Amniotic epithelial cell (primary cell): Measurements from ENCODE around the gene TEKT2.

Experiments used
- DNase-seq: peaks from one replicate; pipeline ENCODE4 v3.0.0-alpha.2; 2010; ENCODE audit warnings: low read depth

The TEKT2 gene

DNA sequence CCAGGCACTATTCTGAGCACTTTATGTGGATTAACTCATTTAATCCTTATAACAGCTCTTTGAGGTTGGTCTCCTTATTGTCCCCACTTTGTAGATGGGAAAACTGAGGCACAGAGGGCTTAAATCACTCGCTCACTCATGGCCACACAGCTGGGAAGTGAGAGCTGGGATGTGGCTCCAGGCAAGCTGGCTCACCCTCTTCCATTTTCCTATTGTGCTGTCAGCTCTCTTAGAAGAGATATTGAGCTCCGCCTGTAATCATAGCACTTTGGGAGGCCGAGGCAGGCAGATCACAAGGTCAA lies 45.0 kb downstream of the TEKT2 start:
- DNase-seq, result no peak

DNA sequence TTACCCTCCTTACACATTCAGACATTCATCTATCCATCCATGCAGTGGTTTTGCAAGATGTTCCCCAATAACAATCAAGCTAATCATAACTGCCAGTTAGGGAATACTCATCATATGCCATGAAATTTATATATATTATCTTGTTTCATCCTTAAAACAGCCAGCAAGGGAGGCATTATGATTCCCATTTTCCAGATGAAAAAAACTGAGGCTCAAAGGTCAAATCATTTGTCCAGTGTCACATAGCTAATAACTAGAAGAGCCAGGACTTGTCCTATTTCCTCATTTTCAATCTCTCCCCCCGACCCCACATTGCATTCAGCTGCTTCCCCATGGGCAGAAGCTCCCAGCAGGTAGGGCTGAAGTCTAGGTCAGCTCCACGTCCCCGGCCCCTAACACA lies 48.1 kb downstream of the TEKT2 start:
- no peak for DNase-seq

DNA sequence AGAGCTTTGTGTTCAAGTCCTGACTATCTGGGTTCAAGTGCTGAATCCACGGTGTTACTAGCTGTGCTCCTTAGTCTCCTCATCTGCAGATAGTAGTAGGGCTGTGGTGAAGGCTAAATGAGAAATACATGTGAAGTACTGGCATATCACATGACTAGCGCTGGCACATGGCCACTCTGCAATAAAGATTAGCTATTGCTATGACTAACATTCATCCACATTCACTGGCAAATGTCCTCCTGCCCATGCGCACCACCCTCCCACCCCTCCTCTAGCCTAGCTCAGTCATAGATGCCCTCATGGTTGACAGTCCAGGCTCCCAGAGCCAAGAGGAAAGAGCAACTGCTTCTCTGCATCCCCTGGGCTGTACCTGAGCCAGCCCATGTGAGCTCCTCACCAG lies 49.6 kb downstream of the TEKT2 start:
- DNase-seq, result peak; percentile 98

- no peak for DNase-seq
Observed at GRCh38 chr1:36134031-36134430, 50.1 kb downstream of the TEKT2 start.

GRCh38 chr1:36134505-36135329 lies 50.8 kb downstream of the TEKT2 start:
- peak; percentile 38 for DNase-seq

DNA sequence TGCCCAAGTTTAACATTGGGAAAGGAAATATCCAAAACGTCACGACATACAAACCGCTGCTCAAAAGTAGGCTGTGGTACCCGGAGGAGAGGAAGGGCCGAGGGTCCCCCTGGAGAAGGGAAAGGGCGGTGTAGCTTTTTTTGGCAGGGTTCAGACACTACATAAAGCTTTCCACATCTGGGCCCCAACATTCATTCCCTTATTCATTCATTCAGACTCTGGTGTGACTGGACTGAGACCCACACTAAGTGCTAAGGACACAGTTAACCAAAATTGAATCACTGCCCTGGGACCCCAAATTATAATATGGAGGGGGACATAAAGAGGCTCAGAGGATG lies 51.4 kb downstream of the TEKT2 start:
- DNase-seq, result no peak

DNA sequence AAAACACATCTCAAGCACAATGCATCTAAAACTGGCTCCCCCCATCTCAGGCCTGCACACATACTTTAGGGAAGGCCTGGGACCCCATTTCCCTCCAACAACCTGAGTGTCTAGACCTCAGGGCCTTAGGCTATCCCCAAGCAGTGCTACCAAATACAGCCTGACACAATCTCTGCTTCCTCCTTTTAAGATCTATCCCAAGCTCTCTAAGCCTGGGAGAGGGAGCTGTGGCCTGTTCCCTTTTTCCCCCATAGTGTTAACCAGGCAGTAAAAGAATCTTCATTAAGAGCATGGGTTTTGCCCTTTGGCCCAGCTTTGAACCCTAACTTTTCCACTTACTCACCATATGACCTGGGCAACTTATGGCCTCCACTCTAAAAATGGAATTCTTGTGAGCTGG lies 51.9 kb downstream of the TEKT2 start:
- no peak for DNase-seq

DNA sequence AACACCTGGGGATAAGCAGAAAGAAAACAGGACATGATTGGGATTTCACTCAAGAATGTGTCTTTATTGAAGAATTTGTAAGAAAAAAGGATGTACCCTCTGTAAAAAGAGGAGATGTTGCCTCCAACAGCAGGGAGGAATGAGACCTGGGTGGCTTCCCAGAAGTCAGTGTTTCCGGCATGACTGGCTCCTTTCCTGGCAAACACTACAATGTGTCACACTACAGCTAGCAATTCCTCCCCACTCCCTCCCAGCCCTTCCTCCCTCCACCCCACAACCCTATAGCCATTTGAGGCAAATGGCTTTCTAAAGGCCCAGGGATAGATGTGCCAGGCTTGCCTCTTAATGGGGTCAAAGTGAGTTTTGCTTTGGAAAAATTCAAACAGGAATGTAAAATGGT lies 52.6 kb downstream of the TEKT2 start:
- DNase-seq, result peak; percentile 47

DNA sequence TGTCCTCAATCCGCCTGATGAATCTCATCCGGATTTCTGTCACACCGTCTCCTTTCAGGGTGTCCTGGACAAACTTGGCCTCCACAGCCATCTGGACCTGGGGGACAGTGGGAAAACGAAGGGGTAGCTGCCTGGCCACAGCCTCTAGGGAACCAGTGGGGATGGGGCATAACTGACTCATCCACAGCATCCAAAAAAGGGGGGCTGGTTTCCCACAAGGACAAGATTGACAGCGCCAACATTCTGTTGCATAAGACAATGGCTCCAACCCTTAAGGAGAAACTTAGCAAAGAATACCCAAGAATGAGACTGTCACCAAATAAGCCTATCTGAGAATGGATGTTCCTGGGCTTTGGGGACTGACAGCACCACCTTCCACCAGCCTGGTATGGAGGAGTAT lies 53.3 kb downstream of the TEKT2 start:
- no peak for DNase-seq

DNA sequence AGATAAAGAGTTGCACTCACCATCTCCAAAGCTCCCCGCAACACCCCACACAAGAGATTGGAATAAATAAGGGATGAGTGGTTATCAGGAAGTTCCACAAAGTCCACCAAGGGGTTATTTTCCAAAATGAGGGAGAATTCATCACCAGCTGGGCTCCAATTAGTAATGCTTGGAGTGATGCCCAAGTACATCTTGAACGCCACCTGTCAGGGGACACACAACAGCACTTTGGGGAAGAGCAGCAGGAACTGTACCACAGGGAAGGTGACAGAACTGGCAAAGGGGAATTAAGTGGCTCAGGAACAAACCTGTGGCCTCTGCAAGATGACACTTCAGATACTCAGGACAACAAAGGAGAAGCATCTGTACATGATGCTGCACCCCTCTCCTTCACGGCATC lies 53.9 kb downstream of the TEKT2 start:
- DNase-seq, result no peak
